SU-DHL-6 (cell line): Measurements from ENCODE around the gene RTBDN.

Experiments
- H2AFZ ChIP-seq: fragments of 200-600 bp; sonication (generic); 2 replicates; pipeline ENCODE4 v1.6.1; 2014; ENCODE audit warnings: low read depth, mild to moderate bottlenecking, moderate library complexity, mixed read lengths, antibody characterized with exemption, low read length; ENCODE audit not compliant: severe bottlenecking
- H3F3A ChIP-seq: fragments of 200-600 bp; shearing (Covaris generic); 2 replicates; pipeline ENCODE4 v1.6.0; 2016; ENCODE audit warnings: antibody characterized with exemption, mild to moderate bottlenecking; ENCODE audit not compliant: insufficient read depth
- H3K27ac ChIP-seq: fragments of 200-600 bp; sonication (generic); 2 replicates; pipeline ENCODE4 v1.5.1; 2016; ENCODE audit warnings: low read depth, mild to moderate bottlenecking, low read length, moderate library complexity, mixed read lengths
- H3K27me3 ChIP-seq: fragments of 200-600 bp; sonication (generic), shearing (Covaris generic); 2 replicates; pipeline ENCODE4 v1.6.0; 2014; ENCODE audit warnings: mild to moderate bottlenecking, low read length
- H3K36me3 ChIP-seq: fragments of 200-600 bp; sonication (generic); 2 replicates; pipeline ENCODE4 v1.6.1; 2014; ENCODE audit warnings: mild to moderate bottlenecking, low read length, mixed read lengths
- H3K4me2 ChIP-seq: fragments of 300-600, 200-600 bp; shearing (Covaris generic), sonication (generic); 2 replicates; pipeline ENCODE4 v1.6.0; 2014; ENCODE audit warnings: low read length, low read depth, mild to moderate bottlenecking; ENCODE audit not compliant: poor library complexity, severe bottlenecking
- H3K4me3 ChIP-seq: fragments of 200-600 bp; sonication (generic); 2 replicates; pipeline ENCODE4 v1.5.1; 2014; ENCODE audit warnings: antibody characterized with exemption, low read length, mild to moderate bottlenecking, mixed read lengths; ENCODE audit not compliant: insufficient read depth, poor library complexity, severe bottlenecking
- H3K79me2 ChIP-seq: fragments of 200-600 bp; sonication (generic); 2 replicates; pipeline ENCODE4 v1.6.1; 2014; ENCODE audit warnings: mild to moderate bottlenecking, low read length, moderate library complexity; ENCODE audit not compliant: insufficient read depth
- H3K9ac ChIP-seq: fragments of 200-600 bp; sonication (generic); 2 replicates; pipeline ENCODE4 v1.7.0; 2014; ENCODE audit warnings: mild to moderate bottlenecking, low read length
- H3K9me2 ChIP-seq: fragments of 200-600 bp; sonication (generic); replicated peaks from 2 replicates; pipeline ENCODE4 v1.6.1; 2014; ENCODE audit warnings: low read length; ENCODE audit not compliant: insufficient read depth
- H3K9me3 ChIP-seq: fragments of 200-600 bp; sonication (generic); 2 replicates; pipeline ENCODE4 v1.6.1; 2014; ENCODE audit warnings: low read length, mixed read lengths; ENCODE audit not compliant: insufficient read depth
- H4K20me1 ChIP-seq: fragments of 200-600 bp; sonication (generic); 2 replicates; pipeline ENCODE4 v1.6.1; 2014; ENCODE audit warnings: low read depth, mild to moderate bottlenecking, antibody characterized with exemption, low read length, moderate library complexity, mixed read lengths
- CTCF ChIP-seq: fragments of 200-600 bp; sonication (generic); IDR thresholded peaks from one replicate; pipeline ENCODE4 v1.5.1; 2017; ENCODE audit warnings: antibody characterized with exemption, mild to moderate bottlenecking, low read length, moderate library complexity; ENCODE audit not compliant: insufficient read depth, poor library complexity, severe bottlenecking
- EZH2phosphoT487 ChIP-seq: fragments of 200-600 bp; sonication (generic), shearing (Covaris generic); conservative IDR thresholded peaks from 2 replicates; pipeline ENCODE4 v1.6.1; 2018; ENCODE audit warnings: mild to moderate bottlenecking, antibody characterized with exemption, low read length, moderate library complexity, mixed read lengths

RTBDN gene

GRCh38 chr19:12834566-12834943 lies at the start of gene RTBDN:
RTBDN (minus strand) TSS chr19:12834579; CDS start chr19:12829979, 4,600 bp downstream.
- no peaks in the 10 kb centered on the region for H3K79me2 ChIP-seq
- TF ChIP-seq EZH2phosphoT487, result no peak
- TF ChIP-seq CTCF, result no peak
- peak within 1 kb of the TSS; percentile 94 for H2AFZ ChIP-seq
- H4K20me1 ChIP-seq, result no peaks in the 10 kb centered on the region
- H3K4me2 ChIP-seq, result peak within 1 kb of the TSS; percentile 69
- peaks cover 19% of the 10 kb centered on the region for H3F3A ChIP-seq
- H3K4me3 ChIP-seq, result peak within 1 kb of the TSS; percentile 81
- no peaks in the 10 kb centered on the region for H3K9me2 ChIP-seq
- no peaks in the 10 kb centered on the region for H3K9me3 ChIP-seq
- H3K9ac ChIP-seq, result peak within 1 kb of the TSS; percentile 71
- no peak within 1 kb of the TSS for H3K27ac ChIP-seq
- H3K36me3 ChIP-seq, result no peaks in the 10 kb centered on the region
- no peaks in the 10 kb centered on the region for H3K27me3 ChIP-seq

DNA sequence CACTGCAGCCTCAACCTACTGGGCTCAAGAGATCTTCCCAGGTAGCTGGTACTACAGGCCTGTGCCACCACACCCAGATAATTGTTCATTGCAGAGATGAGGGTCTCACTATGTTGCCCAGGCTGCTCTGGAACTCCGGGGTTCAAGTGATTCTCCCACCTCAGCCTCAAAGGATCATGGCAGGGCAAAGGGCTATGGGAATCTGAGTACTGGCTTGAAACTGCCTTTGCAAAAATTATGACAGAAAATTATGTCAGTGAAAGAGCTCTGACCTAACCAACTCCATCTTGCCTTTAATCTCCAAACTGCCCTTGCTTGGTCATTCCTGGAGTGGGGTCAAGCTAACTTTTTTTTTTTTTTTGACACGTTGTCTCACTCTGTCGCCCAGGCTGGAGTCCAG lies 48.2 kb upstream of the RTBDN start:
- Histone ChIP-seq H3F3A (peaks cover 6% of the 10 kb centered on the region; the same call in 1 of the 2 replicates), H3K9me3 (peaks cover 13% of the 10 kb centered on the region; the same call in 1 of the 2 replicates), H3K36me3 (no peaks in the 10 kb centered on the region), H4K20me1 (no peaks in the 10 kb centered on the region), H2AFZ (no peak overlapping the region), H3K4me3 (no peak overlapping the region), H3K79me2 (peaks cover 6% of the 10 kb centered on the region; the same call in 1 of the 2 replicates), H3K27ac (no peak overlapping the region), H3K4me2 (no peak overlapping the region), H3K9me2 (no peaks in the 10 kb centered on the region), H3K27me3 (no peaks in the 10 kb centered on the region), H3K9ac (no peak overlapping the region)
- TF ChIP-seq CTCF (no peak), EZH2phosphoT487 (no peak)

DNA sequence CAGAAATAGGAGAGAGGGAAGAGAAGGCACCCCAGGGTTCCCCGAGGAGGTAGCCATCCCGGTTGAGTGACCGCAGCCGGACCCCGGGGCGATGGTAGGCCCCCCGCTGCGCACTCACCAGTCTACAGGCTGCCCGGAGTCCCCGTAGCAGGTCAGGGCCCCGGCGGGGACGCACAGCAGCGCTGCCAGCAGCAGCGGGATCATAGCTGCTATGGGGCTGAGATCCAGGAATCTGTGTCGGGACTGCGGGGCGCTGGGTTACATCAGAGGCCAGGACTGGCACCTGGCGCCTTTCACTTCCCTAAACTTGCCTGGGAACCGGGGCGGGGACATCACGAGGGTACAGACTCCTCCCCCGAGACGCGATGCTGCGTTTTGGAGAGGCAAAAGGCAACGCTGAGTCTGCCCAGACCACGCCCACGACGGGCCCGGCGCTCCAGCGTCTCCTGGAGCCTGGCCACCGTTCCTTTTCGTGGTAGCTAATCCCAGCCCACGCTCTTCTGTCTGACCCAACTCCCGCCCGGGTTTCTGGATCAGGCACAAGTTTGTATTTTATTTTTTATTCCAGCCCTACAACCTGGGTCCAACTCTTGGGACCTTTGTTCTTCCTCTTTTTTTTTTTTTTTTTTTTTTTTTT lies 46.9 kb upstream of the RTBDN start, which contains the start of gene DNASE2:
Gene DNASE2 (minus strand): TSS at position 278 of the 637 bp plus-strand sequence. CDS start 74 bp downstream, at position 204.
- H3K27me3 ChIP-seq, result no peaks in the 10 kb centered on the region
- H3K79me2 ChIP-seq, result peaks cover 6% of the 10 kb centered on the region; the same call in 1 of the 2 replicates
- peak within 1 kb of the TSS; percentile 71 for H3K27ac ChIP-seq
- peak within 1 kb of the TSS; percentile 90 for H2AFZ ChIP-seq
- peak within 1 kb of the TSS; percentile 94 for H3K4me3 ChIP-seq
- TF ChIP-seq EZH2phosphoT487, result no peak
- TF ChIP-seq CTCF, result no peak
- peaks cover 6% of the 10 kb centered on the region; the same call in 1 of the 2 replicates for H3F3A ChIP-seq
- peak within 1 kb of the TSS; percentile 90 for H3K9ac ChIP-seq
- H3K9me2 ChIP-seq, result no peaks in the 10 kb centered on the region
- peak within 1 kb of the TSS; percentile 65 for H3K4me2 ChIP-seq
- H3K9me3 ChIP-seq, result peaks cover 13% of the 10 kb centered on the region; the same call in 1 of the 2 replicates
- no peaks in the 10 kb centered on the region for H3K36me3 ChIP-seq
- no peaks in the 10 kb centered on the region for H4K20me1 ChIP-seq
